Measurements from ENCODE around the gene AP3S2. TPM values are rescaled to one million over a fixed set of nuclear protein-coding genes. Genes with fewer than 3 reads are reported as not detected.

AP3S2 gene
- total and polyA plus RNA-seq, 2 of the 8 experiments (the other 6 are each of a cell fraction or from before 2014, with no cell fraction given) = 19.2 to 45.4 TPM

DNA sequence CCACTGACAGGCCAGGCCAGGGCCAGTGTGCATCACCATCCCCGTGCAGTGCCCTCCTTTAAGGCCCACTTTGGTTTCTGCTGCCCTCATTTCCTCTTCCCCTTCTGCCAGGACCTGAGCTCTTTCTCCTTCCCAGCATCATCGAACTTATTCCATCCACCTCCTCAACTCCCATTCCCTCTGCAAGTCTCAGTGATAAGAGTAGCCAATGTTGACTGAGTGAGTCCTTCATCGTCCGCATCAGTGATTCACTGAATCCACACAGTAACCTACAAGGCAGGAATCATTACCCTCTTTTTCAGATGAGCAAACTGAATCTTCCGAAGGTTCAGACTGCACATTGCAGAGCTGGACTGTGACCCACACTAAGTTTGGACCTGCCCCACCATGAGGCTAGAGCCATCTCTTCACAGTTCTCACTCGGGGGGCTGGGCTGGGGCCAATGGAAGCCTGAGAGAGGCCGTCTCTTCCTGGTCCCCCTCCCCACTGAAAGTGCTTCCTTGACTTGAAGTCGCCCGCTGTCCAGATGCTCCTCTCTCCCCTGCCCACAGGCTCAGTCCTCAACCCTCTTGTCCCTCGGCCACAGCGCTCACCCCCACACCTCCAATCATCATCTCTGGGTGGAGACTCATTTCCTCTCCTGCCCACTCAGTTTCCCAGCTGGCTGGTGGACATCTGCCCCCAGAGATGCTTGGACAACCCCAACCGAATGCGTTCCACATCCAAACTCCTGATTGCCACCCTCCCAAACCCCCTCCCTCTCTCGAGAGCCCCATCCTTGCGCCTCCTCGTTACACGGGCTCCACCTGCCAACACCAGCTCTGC, 64.0 kb downstream of the AP3S2 start:
- Histone ChIP-seq H3K9ac (replicated peaks in 1 of 4; ENCODE audit: extremely low read depth in 1 of 4, low read depth in 3 of 4, low read length in 3 of 4) (no peak overlapping the region), H3K4ac (replicated peaks; ENCODE audit: insufficient read length, low read depth, low read length) (no peak overlapping the region), H3K18ac (ENCODE audit: extremely low read depth, low read length) (no peak overlapping the region), H3K9me3 (ENCODE audit: insufficient read depth in 2 of 2, low read depth in 1 of 2, low read length in 1 of 2) (no peaks in the 10 kb centered on the region), H3K36me3 (ENCODE audit: control insufficient read depth in 2 of 4, insufficient read depth in 4 of 4, low read length in 3 of 4) (peaks cover 0 to 20% (median 7%) of the 10 kb centered on the region in 4 experiments; a peak in 6 of 8 replicates), H2AK5ac (ENCODE audit: low read depth, low read length) (0 out of 2 replicates have a peak overlapping the region, but pooled peaks have one; percentile 13), H2BK5ac (ENCODE audit: low read depth, low read length) (no peak overlapping the region; the same call in 1 of the 2 replicates), H3K27me3 (replicated peaks in 1 of 4; ENCODE audit: control insufficient read depth in 3 of 4, extremely low read depth in 1 of 4, insufficient read depth in 3 of 4, low read length in 3 of 4) (no peaks in the 10 kb centered on the region), H4K5ac (ENCODE audit: insufficient read length, low read depth, low read length) (no peak overlapping the region), H3K23ac (ENCODE audit: insufficient read length) (no peak overlapping the region), H4K20me1 (replicated peaks in 1 of 2; ENCODE audit: control insufficient read depth in 1 of 2, insufficient read depth in 2 of 2, low read length in 2 of 2) (peaks cover 2 to 4% of the 10 kb centered on the region in 2 experiments), H4K91ac (replicated peaks; ENCODE audit: insufficient read length, low read length) (no peak overlapping the region), H2AFZ (ENCODE audit: low read length) (no peak overlapping the region), H4K8ac (ENCODE audit: extremely low read depth, insufficient read depth, low read length) (no peak overlapping the region), H3K27ac (ENCODE audit: low read depth, low read length) (no peak overlapping the region), H3K56ac (replicated peaks; ENCODE audit: insufficient read length, low read depth, low read length) (no peak overlapping the region), H3K79me1 (ENCODE audit: low read depth, low read length) (no peaks in the 10 kb centered on the region), H3K14ac (ENCODE audit: insufficient read length) (no peak overlapping the region), H3K79me2 (ENCODE audit: control insufficient read depth in 1 of 2, insufficient read depth in 2 of 2, low read length in 2 of 2) (no peaks in the 10 kb centered on the region), H2BK20ac (ENCODE audit: low read length) (no peak overlapping the region), H3K23me2 (ENCODE audit: low read depth, low read length) (no peaks in the 10 kb centered on the region), H3K4me1 (replicated peaks in 1 of 4; ENCODE audit: control insufficient read depth in 3 of 4, insufficient read depth in 4 of 4, low read length in 3 of 4) (peaks cover 0 to 3% (median under 1%) of the 10 kb centered on the region in 4 experiments; a peak in 2 of 7 replicates), H2BK120ac (replicated peaks; ENCODE audit: low read depth, low read length) (no peak overlapping the region), H3K4me3 (ENCODE audit: extremely low read depth in 1 of 4, insufficient read depth in 2 of 4, low read depth in 3 of 4, low read length in 4 of 4) (no peak overlapping the region), H3K4me2 (ENCODE audit: insufficient read depth in 1 of 2, low read depth in 2 of 2, low read length in 2 of 2) (no peak overlapping the region), H2BK15ac (ENCODE audit: low read length) (no peak overlapping the region), H2BK12ac (ENCODE audit: low read depth, low read length) (no peak overlapping the region)
- no peak for FAIRE-seq
- TF ChIP-seq CHD1 (IDR thresholded peaks at IDR 0.05; ENCODE audit: low read depth, low read length) (no peak), SIN3A (conservative IDR thresholded peaks at IDR 0.05 in 1 of 2, IDR thresholded peaks at IDR 0.05 in 1 of 2; ENCODE audit: low read depth in 1 of 2, low read length in 2 of 2) (no peak), RFX5 (IDR thresholded peaks at IDR 0.05; ENCODE audit: borderline replicate concordance, low read depth, low read length) (no peak), CBX5 (IDR thresholded peaks at IDR 0.05; ENCODE audit: low read depth, low read length) (no peak)
- ChIA-PET POLR2A (ENCODE audit: partially characterized antibody) (no interaction called here), CTCF (ENCODE audit: partially characterized antibody) (interaction anchor here (1.2 to 6.9 kb wide), 4 partner anchors 9 to 69 kb away, joined by 3 to 35 read pairs (median 7); no protein-coding TSS in a partner anchor)
- DNase-seq (ENCODE audit: low read depth in 1 of 2, low spot score in 2 of 2) = no peak
- 90% methylated on average over 16 of the region's 17 CpGs; no CpG with 5 or more reads in 1 of the 2 experiments for WGBS, 2 experiments (ENCODE audit: extremely low coverage in 1 of 2, insufficient coverage in 1 of 2, insufficient read length in 1 of 2, insufficient replicate concordance in 2 of 2, low coverage in 1 of 2, low lambda C conversion rate in 2 of 2, missing lambda C conversion rate in 1 of 2)
